Right renal cortex interstitium (tissue), 3 donors: Measurements from ENCODE around the gene PNPLA5. TPM values are rescaled to one million over a fixed set of nuclear protein-coding genes. Genes with fewer than 3 reads are reported as not detected.
A peak's percentile ranks its signal among the peaks of the same experiment; 100 is the strongest.
"Not testable (repeated sequence)": the region's sequence is repeated elsewhere in the genome, so short reads cannot be mapped to it uniquely, and the experiment has no call there.

Source experiments
- DNase-seq, 3 donors: peaks; one replicate each; pipeline ENCODE4 v3.0.0-alpha.2; 2013; ENCODE audit warnings: low read depth in 3 of 3, low spot score in 2 of 3
- polyA plus RNA-seq, 3 donors: library from polyadenylated mRNA; unstranded; fragments of 120-200 nt; gene quantifications; one replicate each; pipeline ENCODE4 v1.2.1, GENCODE V29; 2013; ENCODE audit not compliant: insufficient read length in 3 of 3

The PNPLA5 gene
- polyA plus RNA-seq, 3 donors: 0.06 to 0.14 (median 0.08) TPM

- no peak for DNase-seq
Measured at GRCh38 chr22:43883012-43883661, 8.7 kb downstream of the PNPLA5 start.

GRCh38 chr22:43882122-43882767, 9.6 kb downstream of the PNPLA5 start:
- no peak for DNase-seq

GRCh38 chr22:43881091-43882061, 10.4 kb downstream of the PNPLA5 start:
- DNase-seq: no peak

- no peak for DNase-seq
Measured at GRCh38 chr22:43880541-43880991, 11.2 kb downstream of the PNPLA5 start.

- no peak for DNase-seq
Measured at GRCh38 chr22:43879901-43880540, 11.8 kb downstream of the PNPLA5 start.

- DNase-seq: no peak
Measured at GRCh38 chr22:43878831-43879550, 12.8 kb downstream of the PNPLA5 start.

GRCh38 chr22:43878079-43878795, 13.6 kb downstream of the PNPLA5 start:
- DNase-seq: no peak

- DNase-seq: no peak
Measured at GRCh38 chr22:43876866-43877509, 14.8 kb downstream of the PNPLA5 start.

GRCh38 chr22:43869799-43870198, 22.0 kb downstream of the PNPLA5 start:
- DNase-seq: no peak

GRCh38 chr22:43869001-43869400, 22.8 kb downstream of the PNPLA5 start:
- not testable (repeated sequence) for DNase-seq

GRCh38 chr22:43867839-43868635, 23.8 kb downstream of the PNPLA5 start:
- peak; percentile 60 to 77 (median 61) for DNase-seq

GRCh38 chr22:43862882-43863202, 29.0 kb downstream of the PNPLA5 start:
- no peak for DNase-seq

- DNase-seq: peak in 1 of 3 donors; percentile 19
Measured at GRCh38 chr22:43862074-43862881, 29.5 kb downstream of the PNPLA5 start, which contains the start of gene SULT4A1. TSS of gene SULT4A1 (minus strand) at chr22:43862513. CDS start at chr22:43862382, 131 bp downstream.

- DNase-seq: no peak
Measured at GRCh38 chr22:43861529-43861928, 30.3 kb downstream of the PNPLA5 start.

GRCh38 chr22:43860831-43861230, 31.0 kb downstream of the PNPLA5 start:
- DNase-seq: no peak

GRCh38 chr22:43860126-43860525, 31.7 kb downstream of the PNPLA5 start:
- no peak for DNase-seq

- no peak for DNase-seq
Measured at GRCh38 chr22:43859621-43860020, 32.2 kb downstream of the PNPLA5 start.
